Measurements from ENCODE around the gene WDFY2. TPM values are rescaled to one million over a fixed set of nuclear protein-coding genes. Genes with fewer than 3 reads are reported as not detected.

WDFY2 gene
- total and polyA plus RNA-seq, 2 of the 8 experiments (the other 6 are each of a cell fraction or from before 2014, with no cell fraction given), result 13.9 to 29.0 TPM

GRCh38 chr13:51644654-51645053, 60.4 kb downstream of the WDFY2 start:
- Histone ChIP-seq H3K4me1 (replicated peaks in 1 of 4; ENCODE audit: control insufficient read depth in 3 of 4, insufficient read depth in 4 of 4, low read length in 3 of 4) (peaks cover 13 to 38% (median 23%) of the 10 kb centered on the region in 4 experiments), H2BK15ac (ENCODE audit: low read length) (no peak overlapping the region), H3K9ac (replicated peaks in 1 of 4; ENCODE audit: extremely low read depth in 1 of 4, low read depth in 3 of 4, low read length in 3 of 4) (no peak overlapping the region), H3K23me2 (ENCODE audit: low read depth, low read length) (no peaks in the 10 kb centered on the region), H4K8ac (ENCODE audit: extremely low read depth, insufficient read depth, low read length) (no peak overlapping the region), H2AK5ac (ENCODE audit: low read depth, low read length) (no peak overlapping the region), H3K27me3 (replicated peaks in 1 of 4; ENCODE audit: control insufficient read depth in 3 of 4, extremely low read depth in 1 of 4, insufficient read depth in 3 of 4, low read length in 3 of 4) (no peaks in the 10 kb centered on the region), H3K79me2 (ENCODE audit: control insufficient read depth in 1 of 2, insufficient read depth in 2 of 2, low read length in 2 of 2) (peaks cover 8 to 87% of the 10 kb centered on the region in 2 experiments; a peak in 3 of 4 replicates), H2AFZ (ENCODE audit: low read length) (no peak overlapping the region), H3K18ac (ENCODE audit: extremely low read depth, low read length) (peak overlapping the region; percentile 3; the same call in 1 of the 2 replicates), H3K79me1 (ENCODE audit: low read depth, low read length) (0 out of 2 replicates have a peak, but pooled peaks cover 5% of the 10 kb centered on the region), H4K5ac (ENCODE audit: insufficient read length, low read depth, low read length) (no peak overlapping the region), H3K36me3 (ENCODE audit: control insufficient read depth in 2 of 4, insufficient read depth in 4 of 4, low read length in 3 of 4) (no peaks in the 10 kb centered on the region), H3K9me3 (ENCODE audit: insufficient read depth in 2 of 2, low read depth in 1 of 2, low read length in 1 of 2) (no peaks in the 10 kb centered on the region), H2BK20ac (ENCODE audit: low read length) (no peak overlapping the region), H3K27ac (ENCODE audit: low read depth, low read length) (peak overlapping the region; percentile 54; the same call in 1 of the 2 replicates), H3K4me2 (ENCODE audit: insufficient read depth in 1 of 2, low read depth in 2 of 2, low read length in 2 of 2) (peak overlapping the region; percentile 5 to 74; a peak in 2 of 4 replicates), H3K4me3 (ENCODE audit: extremely low read depth in 1 of 4, insufficient read depth in 2 of 4, low read depth in 3 of 4, low read length in 4 of 4) (peak overlapping the region in 1 of 4 experiments; percentile 17; a peak in 1 of 8 replicates), H2BK120ac (replicated peaks; ENCODE audit: low read depth, low read length) (no peak overlapping the region), H4K20me1 (replicated peaks in 1 of 2; ENCODE audit: control insufficient read depth in 1 of 2, insufficient read depth in 2 of 2, low read length in 2 of 2) (no peaks in the 10 kb centered on the region), H3K14ac (ENCODE audit: insufficient read length) (no peak overlapping the region), H2BK5ac (ENCODE audit: low read depth, low read length) (peak overlapping the region; percentile 84), H2BK12ac (ENCODE audit: low read depth, low read length) (peak overlapping the region; percentile 69; the same call in 1 of the 2 replicates), H3K4ac (replicated peaks; ENCODE audit: insufficient read length, low read depth, low read length) (no peak overlapping the region), H4K91ac (replicated peaks; ENCODE audit: insufficient read length, low read length) (peak overlapping the region; percentile 6), H3K56ac (replicated peaks; ENCODE audit: insufficient read length, low read depth, low read length) (no peak overlapping the region), H3K23ac (ENCODE audit: insufficient read length) (no peak overlapping the region)
- ChIA-PET CTCF (ENCODE audit: partially characterized antibody) (interaction anchor here (0.7 to 1.4 kb wide), 3 partner anchors 38 to 63 kb away, joined by 3 read pairs; no protein-coding TSS in a partner anchor), POLR2A (ENCODE audit: partially characterized antibody) (interaction anchor here (0.6 to 2.5 kb wide), 2 partner anchors 191 to 512 kb away, joined by 4 to 12 read pairs; partner anchors contain the start of gene INTS6)
- 44% methylated on average over 1 of the region's 1 CpG; no CpG with 5 or more reads in 1 of the 2 experiments for WGBS, 2 experiments (ENCODE audit: extremely low coverage in 1 of 2, insufficient coverage in 1 of 2, insufficient read length in 1 of 2, insufficient replicate concordance in 2 of 2, low coverage in 1 of 2, low lambda C conversion rate in 2 of 2, missing lambda C conversion rate in 1 of 2)
- DNase-seq (ENCODE audit: low read depth in 1 of 2, low spot score in 2 of 2), result no peak
- no peak for FAIRE-seq
- no peak for TF ChIP-seq GTF2F1 (IDR thresholded peaks at IDR 0.05; ENCODE audit: borderline replicate concordance, low read depth, low read length)
- no peak for TF ChIP-seq EP300 (IDR thresholded peaks at IDR 0.05; ENCODE audit: borderline replicate concordance in 1 of 2, low read depth in 2 of 2, low read length in 2 of 2)
- no peak for TF ChIP-seq SIX5 (IDR thresholded peaks at IDR 0.05; ENCODE audit: low read depth, low read length)
- TF ChIP-seq POLR2AphosphoS5 (IDR thresholded peaks at IDR 0.05; ENCODE audit: low read depth, low read length), result no peak
- TF ChIP-seq GABPA (IDR thresholded peaks at IDR 0.05; ENCODE audit: borderline replicate concordance, insufficient read depth, low read length), result no peak
- no peak for TF ChIP-seq NANOG (IDR thresholded peaks at IDR 0.05; ENCODE audit: insufficient read depth, low read depth, low read length, poor library complexity, severe bottlenecking)
- TF ChIP-seq USF2 (IDR thresholded peaks at IDR 0.05; ENCODE audit: low read length), result no peak
- TF ChIP-seq ATF3 (IDR thresholded peaks at IDR 0.05; ENCODE audit: insufficient read depth, low read depth, low read length), result no peak
- no peak for TF ChIP-seq RFX5 (IDR thresholded peaks at IDR 0.05; ENCODE audit: borderline replicate concordance, low read depth, low read length)
- TF ChIP-seq SP4 (IDR thresholded peaks at IDR 0.05; ENCODE audit: low read length), result no peak

Measured in H1 (cell line).